Hepatocyte (in vitro differentiated cells): Measurements from ENCODE around the gene PDLIM7.

Source experiments
- CTCF ChIP-seq: fragments of 200-600 bp; sonication (generic); IDR thresholded peaks from 2 replicates; pipeline ENCODE4 v1.5.1; 2016; ENCODE audit warnings: antibody characterized with exemption, mild to moderate bottlenecking; ENCODE audit not compliant: poor library complexity
- EZH2 ChIP-seq: fragments of 200-600 bp; sonication (generic); IDR thresholded peaks from 2 replicates; pipeline ENCODE4 v1.6.1; 2016; ENCODE audit warnings: antibody characterized with exemption, mild to moderate bottlenecking, borderline replicate concordance
- EZH2phosphoT487 ChIP-seq: fragments of 200-600 bp; sonication (generic); IDR thresholded peaks from one replicate; pipeline ENCODE4 v1.6.1; 2018; ENCODE audit warnings: antibody characterized with exemption, mild to moderate bottlenecking, low read depth, moderate library complexity; ENCODE audit not compliant: unreplicated experiment, severe bottlenecking

GRCh38 chr5:177509381-177509951 lies 12.1 kb upstream of the PDLIM7 start, which contains the start of gene DOK3:
- no peak for TF ChIP-seq CTCF
- no peak for TF ChIP-seq EZH2
- no peak for TF ChIP-seq EZH2phosphoT487
